SK-N-SH treated with all-trans-retinoic acid at 6 μM for 48 hours (cell line): ENCODE measurements around the gene CRIP3.

ENCODE experiments used
- ARNTL ChIP-seq: fragments of 450-650 bp; formaldehyde crosslinking; IDR thresholded peaks from 2 replicates; pipeline ENCODE4 v1.5.0; 2020; ENCODE audit warnings: low read depth, mild to moderate bottlenecking, moderate library complexity, borderline replicate concordance
- GLIS3 ChIP-seq: fragments of 250-450 bp; sonication (Bioruptor Pico); IDR thresholded peaks from 2 replicates; pipeline ENCODE4 v1.5.0; 2020; ENCODE audit warnings: mild to moderate bottlenecking, moderate library complexity
- ISL1 ChIP-seq: fragments of 250-450 bp; sonication (Bioruptor Pico); IDR thresholded peaks from 2 replicates; pipeline ENCODE4 v2.1.2; 2022; ENCODE audit warnings: mild to moderate bottlenecking, moderate library complexity
- OSR1 ChIP-seq: fragments of 250-450 bp; sonication (Bioruptor Pico); IDR thresholded peaks from 2 replicates; pipeline ENCODE4 v1.8.0; 2022; ENCODE audit warnings: moderate library complexity, mild to moderate bottlenecking, inconsistent platforms
- RARB ChIP-seq: fragments of 250-450 bp; sonication (Bioruptor Pico); IDR thresholded peaks from 2 replicates; pipeline ENCODE4 v1.8.0; 2021; ENCODE audit warnings: mild to moderate bottlenecking, moderate library complexity
- SNAI2 ChIP-seq: fragments of 250-450 bp; sonication (Bioruptor Pico); IDR thresholded peaks from 2 replicates; pipeline ENCODE4 v1.5.0; 2020; ENCODE audit warnings: mild to moderate bottlenecking, moderate library complexity
- TCF4 ChIP-seq: fragments of 250-450 bp; sonication (Bioruptor Pico); IDR thresholded peaks from 2 replicates; pipeline ENCODE4 v1.8.0; 2021; ENCODE audit warnings: mild to moderate bottlenecking, moderate library complexity, borderline replicate concordance
- ZFP3 ChIP-seq: fragments of 250-450 bp; sonication (Bioruptor Pico); IDR thresholded peaks from 2 replicates; pipeline ENCODE4 v1.5.0; 2020; ENCODE audit warnings: mild to moderate bottlenecking, moderate library complexity
- ZFP30 ChIP-seq: fragments of 450-650 bp; formaldehyde crosslinking; IDR thresholded peaks from 2 replicates; pipeline ENCODE4 v1.5.0; 2022; ENCODE audit warnings: mild to moderate bottlenecking, moderate library complexity
- TF ChIP-seq, protein P1 (sequence below): fragments of 250-450 bp; sonication (Bioruptor Pico); IDR thresholded peaks from 2 replicates; pipeline ENCODE4 v1.5.0; 2020; ENCODE audit warnings: mild to moderate bottlenecking, moderate library complexity
- TF ChIP-seq, protein P2 (sequence below): fragments of 250-450 bp; sonication (Bioruptor Pico); IDR thresholded peaks from 2 replicates; pipeline ENCODE4 v1.8.0; 2021; ENCODE audit warnings: low read depth, mild to moderate bottlenecking, moderate library complexity, borderline replicate concordance
- TF ChIP-seq, protein P3 (sequence below): fragments of 250-450 bp; sonication (Bioruptor Pico); IDR thresholded peaks from 2 replicates; pipeline ENCODE4 v1.8.0; 2020; ENCODE audit warnings: mild to moderate bottlenecking, moderate library complexity, borderline replicate concordance

DNA sequence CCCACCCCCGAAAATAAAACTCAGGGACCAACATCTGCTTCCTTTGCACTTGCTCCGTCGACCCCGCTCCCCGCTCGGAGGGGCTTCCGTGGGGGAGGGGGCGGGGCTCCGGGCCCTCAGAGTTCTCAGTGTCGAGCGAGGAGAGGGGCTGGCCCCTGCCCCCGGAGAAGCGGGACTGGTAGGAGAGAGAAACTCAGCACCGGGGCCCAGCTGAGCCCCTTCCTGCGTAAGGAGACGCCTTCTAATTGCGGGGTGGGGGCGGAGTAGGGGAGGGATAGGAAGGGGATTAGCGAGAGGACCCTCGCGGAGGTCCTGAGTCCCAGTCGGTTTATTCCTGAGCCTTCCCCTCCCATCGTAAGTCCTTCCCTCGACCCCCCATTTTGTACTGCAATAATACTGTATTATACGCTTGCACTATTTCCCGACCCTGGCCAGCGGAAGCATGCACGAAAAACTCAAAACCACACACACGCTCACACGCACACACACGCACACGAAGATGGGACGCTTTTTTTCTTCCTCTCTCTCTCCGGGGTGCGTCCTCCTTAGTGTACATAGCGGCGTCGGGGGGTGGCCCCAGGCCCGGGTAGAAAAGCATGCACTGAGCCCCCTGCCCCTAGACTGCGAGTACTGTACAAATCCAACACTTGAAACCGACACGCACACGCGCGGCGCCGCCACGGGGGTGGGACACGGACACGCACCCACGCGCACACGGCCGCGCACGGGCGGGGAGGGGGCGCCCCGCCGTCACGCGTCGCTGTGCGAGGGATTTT, 32.6 kb downstream of the CRIP3 start:
- no peak for TF ChIP-seq RARB (CRISPR knock-in tag)
- TF ChIP-seq ZFP30 (CRISPR knock-in tag), result no peak
- TF ChIP-seq GLIS3 (CRISPR knock-in tag), result no peak
- no peak for TF ChIP-seq ZFP3 (CRISPR knock-in tag)
- TF ChIP-seq SNAI2, result no peak
- TF ChIP-seq ISL1 (CRISPR knock-in tag), result no peak
- TF ChIP-seq, protein P1, sequence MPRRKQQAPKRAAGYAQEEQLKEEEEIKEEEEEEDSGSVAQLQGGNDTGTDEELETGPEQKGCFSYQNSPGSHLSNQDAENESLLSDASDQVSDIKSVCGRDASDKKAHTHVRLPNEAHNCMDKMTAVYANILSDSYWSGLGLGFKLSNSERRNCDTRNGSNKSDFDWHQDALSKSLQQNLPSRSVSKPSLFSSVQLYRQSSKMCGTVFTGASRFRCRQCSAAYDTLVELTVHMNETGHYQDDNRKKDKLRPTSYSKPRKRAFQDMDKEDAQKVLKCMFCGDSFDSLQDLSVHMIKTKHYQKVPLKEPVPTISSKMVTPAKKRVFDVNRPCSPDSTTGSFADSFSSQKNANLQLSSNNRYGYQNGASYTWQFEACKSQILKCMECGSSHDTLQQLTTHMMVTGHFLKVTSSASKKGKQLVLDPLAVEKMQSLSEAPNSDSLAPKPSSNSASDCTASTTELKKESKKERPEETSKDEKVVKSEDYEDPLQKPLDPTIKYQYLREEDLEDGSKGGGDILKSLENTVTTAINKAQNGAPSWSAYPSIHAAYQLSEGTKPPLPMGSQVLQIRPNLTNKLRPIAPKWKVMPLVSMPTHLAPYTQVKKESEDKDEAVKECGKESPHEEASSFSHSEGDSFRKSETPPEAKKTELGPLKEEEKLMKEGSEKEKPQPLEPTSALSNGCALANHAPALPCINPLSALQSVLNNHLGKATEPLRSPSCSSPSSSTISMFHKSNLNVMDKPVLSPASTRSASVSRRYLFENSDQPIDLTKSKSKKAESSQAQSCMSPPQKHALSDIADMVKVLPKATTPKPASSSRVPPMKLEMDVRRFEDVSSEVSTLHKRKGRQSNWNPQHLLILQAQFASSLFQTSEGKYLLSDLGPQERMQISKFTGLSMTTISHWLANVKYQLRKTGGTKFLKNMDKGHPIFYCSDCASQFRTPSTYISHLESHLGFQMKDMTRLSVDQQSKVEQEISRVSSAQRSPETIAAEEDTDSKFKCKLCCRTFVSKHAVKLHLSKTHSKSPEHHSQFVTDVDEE, result no peak
- TF ChIP-seq, protein P2, sequence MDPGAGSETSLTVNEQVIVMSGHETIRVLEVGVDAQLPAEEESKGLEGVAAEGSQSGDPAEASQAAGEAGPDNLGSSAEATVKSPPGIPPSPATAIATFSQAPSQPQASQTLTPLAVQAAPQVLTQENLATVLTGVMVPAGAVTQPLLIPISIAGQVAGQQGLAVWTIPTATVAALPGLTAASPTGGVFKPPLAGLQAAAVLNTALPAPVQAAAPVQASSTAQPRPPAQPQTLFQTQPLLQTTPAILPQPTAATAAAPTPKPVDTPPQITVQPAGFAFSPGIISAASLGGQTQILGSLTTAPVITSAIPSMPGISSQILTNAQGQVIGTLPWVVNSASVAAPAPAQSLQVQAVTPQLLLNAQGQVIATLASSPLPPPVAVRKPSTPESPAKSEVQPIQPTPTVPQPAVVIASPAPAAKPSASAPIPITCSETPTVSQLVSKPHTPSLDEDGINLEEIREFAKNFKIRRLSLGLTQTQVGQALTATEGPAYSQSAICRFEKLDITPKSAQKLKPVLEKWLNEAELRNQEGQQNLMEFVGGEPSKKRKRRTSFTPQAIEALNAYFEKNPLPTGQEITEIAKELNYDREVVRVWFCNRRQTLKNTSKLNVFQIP, result no peak
- TF ChIP-seq TCF4 (CRISPR knock-in tag), result no peak
- TF ChIP-seq ARNTL (CRISPR knock-in tag), result no peak
- TF ChIP-seq, protein P3, sequence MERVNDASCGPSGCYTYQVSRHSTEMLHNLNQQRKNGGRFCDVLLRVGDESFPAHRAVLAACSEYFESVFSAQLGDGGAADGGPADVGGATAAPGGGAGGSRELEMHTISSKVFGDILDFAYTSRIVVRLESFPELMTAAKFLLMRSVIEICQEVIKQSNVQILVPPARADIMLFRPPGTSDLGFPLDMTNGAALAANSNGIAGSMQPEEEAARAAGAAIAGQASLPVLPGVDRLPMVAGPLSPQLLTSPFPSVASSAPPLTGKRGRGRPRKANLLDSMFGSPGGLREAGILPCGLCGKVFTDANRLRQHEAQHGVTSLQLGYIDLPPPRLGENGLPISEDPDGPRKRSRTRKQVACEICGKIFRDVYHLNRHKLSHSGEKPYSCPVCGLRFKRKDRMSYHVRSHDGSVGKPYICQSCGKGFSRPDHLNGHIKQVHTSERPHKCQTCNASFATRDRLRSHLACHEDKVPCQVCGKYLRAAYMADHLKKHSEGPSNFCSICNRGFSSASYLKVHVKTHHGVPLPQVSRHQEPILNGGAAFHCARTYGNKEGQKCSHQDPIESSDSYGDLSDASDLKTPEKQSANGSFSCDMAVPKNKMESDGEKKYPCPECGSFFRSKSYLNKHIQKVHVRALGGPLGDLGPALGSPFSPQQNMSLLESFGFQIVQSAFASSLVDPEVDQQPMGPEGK (CRISPR knock-in tag), result no peak
- no peak for TF ChIP-seq OSR1 (CRISPR knock-in tag)
